Sigmoid colon (tissue), 3 donors: ENCODE data around the gene IGF2.

Experiments
- CTCF ChIP-seq, 4 experiments: fragments of 450-650 bp in 3 of 4; fragments of 200-600 bp in 1 of 4; IDR thresholded peaks; one replicate each; pipeline ENCODE4 v1.5.1; 2016 to 2019; ENCODE audit warnings: antibody characterized with exemption in 4 of 4, mild to moderate bottlenecking in 3 of 4, moderate library complexity in 2 of 4
- POLR2A ChIP-seq, 2 donors: fragments of 450-650 bp; IDR thresholded peaks; one replicate each; pipeline ENCODE4 v1.6.1; 2016; ENCODE audit warnings: antibody characterized with exemption in 2 of 2, mild to moderate bottlenecking in 2 of 2, moderate library complexity in 2 of 2

- TF ChIP-seq CTCF (IDR thresholded peaks at IDR 0.05) (no peak), POLR2A (IDR thresholded peaks at IDR 0.05) (no peak)
Measured at GRCh38 chr11:2146051-2146450, 6.9 kb upstream of the IGF2 start.
